Hepatocyte (in vitro differentiated cells): Measurements from ENCODE around the gene OTOGL. TPM values are rescaled to one million over a fixed set of nuclear protein-coding genes. Genes with fewer than 3 reads are reported as not detected.
"Not testable (repeated sequence)": the region's sequence is repeated elsewhere in the genome, so short reads cannot be mapped to it uniquely, and the experiment has no call there.

Experiments
- DNase-seq: peaks from one replicate; pipeline ENCODE4 v3.0.0-alpha.2; 2016; ENCODE audit warnings: low spot score
- H2AFZ ChIP-seq: fragments of 200-600 bp; sonication (generic); 2 replicates; pipeline ENCODE4 v1.6.0; 2016; ENCODE audit warnings: antibody characterized with exemption, mild to moderate bottlenecking
- H3K27ac ChIP-seq: fragments of 200-600 bp; sonication (generic); 2 replicates; pipeline ENCODE4 v1.5.1; 2016; ENCODE audit warnings: mild to moderate bottlenecking
- H3K27me3 ChIP-seq: fragments of 200-600 bp; sonication (generic); 2 replicates; pipeline ENCODE4 v1.6.1; 2016
- H3K36me3 ChIP-seq: fragments of 200-600 bp; sonication (generic); replicated peaks from 2 replicates; pipeline ENCODE4 v1.5.1; 2016; ENCODE audit warnings: low read depth; ENCODE audit not compliant: insufficient read depth
- H3K4me1 ChIP-seq: fragments of 200-600 bp; sonication (generic); 2 replicates; pipeline ENCODE4 v1.5.1; 2016; ENCODE audit warnings: mild to moderate bottlenecking, moderate library complexity; ENCODE audit not compliant: insufficient read depth
- H3K4me2 ChIP-seq: fragments of 200-600 bp; sonication (generic); 2 replicates; pipeline ENCODE4 v1.6.0; 2016
- H3K4me3 ChIP-seq: fragments of 200-600 bp; sonication (generic); 2 replicates; pipeline ENCODE4 v1.5.1; 2016; ENCODE audit warnings: mild to moderate bottlenecking
- H3K79me2 ChIP-seq: fragments of 200-600 bp; sonication (generic); 2 replicates; pipeline ENCODE4 v1.6.0; 2017; ENCODE audit warnings: mild to moderate bottlenecking
- H3K9me2 ChIP-seq: fragments of 200-600 bp; sonication (generic); replicated peaks from 2 replicates; pipeline ENCODE4 v1.6.0; 2017; ENCODE audit warnings: mild to moderate bottlenecking; ENCODE audit not compliant: insufficient read depth
- H3K9me3 ChIP-seq: fragments of 200-600 bp; sonication (generic); 2 replicates; pipeline ENCODE4 v1.5.1; 2016; ENCODE audit warnings: low read depth, mild to moderate bottlenecking
- H4K20me1 ChIP-seq: fragments of 200-600 bp; sonication (generic); 2 replicates; pipeline ENCODE4 v1.6.0; 2016; ENCODE audit warnings: mild to moderate bottlenecking; ENCODE audit not compliant: insufficient read depth, poor library complexity, severe bottlenecking
- EZH2 ChIP-seq: fragments of 200-600 bp; sonication (generic); IDR thresholded peaks from 2 replicates; pipeline ENCODE4 v1.6.1; 2016; ENCODE audit warnings: antibody characterized with exemption, mild to moderate bottlenecking, borderline replicate concordance
- EZH2phosphoT487 ChIP-seq: fragments of 200-600 bp; sonication (generic); IDR thresholded peaks from one replicate; pipeline ENCODE4 v1.6.1; 2018; ENCODE audit warnings: antibody characterized with exemption, mild to moderate bottlenecking, low read depth, moderate library complexity; ENCODE audit not compliant: unreplicated experiment, severe bottlenecking
- WGBS: methylation state at CpG from one replicate; pipeline ENCODE4 v1.1.6; 2016; ENCODE audit warnings: low lambda C conversion rate; ENCODE audit errors: missing lambda C conversion rate; 5-methylcytosine and 5-hydroxymethylcytosine counted together
- polyA plus RNA-seq: library from polyadenylated mRNA; unstranded; fragments of >200 nt; fragmentation: Nextera tagmentation; extraction: Ambion mirVana; gene quantifications from 2 replicates; pipeline ENCODE4 v1.2.1, GENCODE V29; 2016
- total RNA-seq: library from RNA; depleted of rRNA; stranded (reverse); fragments of >200 nt; gene quantifications from 2 replicates; pipeline ENCODE4 v1.2.3, GENCODE V29; 2014
- TF ChIP-seq, protein P1 (sequence below): fragments of 200-600 bp; sonication (generic); IDR thresholded peaks from 2 replicates; pipeline ENCODE4 v1.5.1; 2016; ENCODE audit warnings: antibody characterized with exemption, mild to moderate bottlenecking; ENCODE audit not compliant: poor library complexity

OTOGL gene
- total and polyA plus RNA-seq, 2 experiments from 2014 or later: 0.33 TPM; not detected in 1

DNA sequence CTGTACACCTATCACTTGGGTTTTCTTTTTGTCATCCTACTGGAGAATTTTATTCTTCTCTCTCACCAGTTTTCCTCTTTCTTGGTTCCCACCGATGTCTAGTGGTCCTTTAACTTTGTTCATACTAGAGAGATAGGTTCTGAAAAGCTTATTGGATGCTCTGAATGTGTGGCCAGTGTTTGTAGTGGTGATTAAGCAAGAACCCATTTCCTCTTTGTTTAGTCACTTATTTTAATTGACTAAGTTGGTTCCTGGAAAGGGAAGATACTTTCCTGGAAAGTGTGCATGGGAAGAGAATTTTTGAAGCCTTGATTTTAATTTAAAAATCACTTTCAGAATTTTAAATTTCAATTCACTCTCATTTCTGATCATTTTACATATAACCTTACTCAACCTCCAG, 127.2 kb downstream of the OTOGL start:
- Histone ChIP-seq H3K36me3 (no peaks in the 10 kb centered on the region), H3K4me3 (no peak overlapping the region), H3K27me3 (no peaks in the 10 kb centered on the region), H3K9me3 (no peaks in the 10 kb centered on the region), H2AFZ (no peak overlapping the region), H3K27ac (no peak overlapping the region), H4K20me1 (no peaks in the 10 kb centered on the region), H3K4me2 (no peak overlapping the region), H3K9me2 (no peaks in the 10 kb centered on the region), H3K4me1 (peaks cover 5% of the 10 kb centered on the region), H3K79me2 (no peaks in the 10 kb centered on the region)
- 43% methylated on average over 1 of the region's 1 CpG for WGBS
- DNase-seq: no peak
- TF ChIP-seq, protein P1, sequence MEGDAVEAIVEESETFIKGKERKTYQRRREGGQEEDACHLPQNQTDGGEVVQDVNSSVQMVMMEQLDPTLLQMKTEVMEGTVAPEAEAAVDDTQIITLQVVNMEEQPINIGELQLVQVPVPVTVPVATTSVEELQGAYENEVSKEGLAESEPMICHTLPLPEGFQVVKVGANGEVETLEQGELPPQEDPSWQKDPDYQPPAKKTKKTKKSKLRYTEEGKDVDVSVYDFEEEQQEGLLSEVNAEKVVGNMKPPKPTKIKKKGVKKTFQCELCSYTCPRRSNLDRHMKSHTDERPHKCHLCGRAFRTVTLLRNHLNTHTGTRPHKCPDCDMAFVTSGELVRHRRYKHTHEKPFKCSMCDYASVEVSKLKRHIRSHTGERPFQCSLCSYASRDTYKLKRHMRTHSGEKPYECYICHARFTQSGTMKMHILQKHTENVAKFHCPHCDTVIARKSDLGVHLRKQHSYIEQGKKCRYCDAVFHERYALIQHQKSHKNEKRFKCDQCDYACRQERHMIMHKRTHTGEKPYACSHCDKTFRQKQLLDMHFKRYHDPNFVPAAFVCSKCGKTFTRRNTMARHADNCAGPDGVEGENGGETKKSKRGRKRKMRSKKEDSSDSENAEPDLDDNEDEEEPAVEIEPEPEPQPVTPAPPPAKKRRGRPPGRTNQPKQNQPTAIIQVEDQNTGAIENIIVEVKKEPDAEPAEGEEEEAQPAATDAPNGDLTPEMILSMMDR: no peak
- TF ChIP-seq EZH2phosphoT487: no peak
- no peak for TF ChIP-seq EZH2

DNA sequence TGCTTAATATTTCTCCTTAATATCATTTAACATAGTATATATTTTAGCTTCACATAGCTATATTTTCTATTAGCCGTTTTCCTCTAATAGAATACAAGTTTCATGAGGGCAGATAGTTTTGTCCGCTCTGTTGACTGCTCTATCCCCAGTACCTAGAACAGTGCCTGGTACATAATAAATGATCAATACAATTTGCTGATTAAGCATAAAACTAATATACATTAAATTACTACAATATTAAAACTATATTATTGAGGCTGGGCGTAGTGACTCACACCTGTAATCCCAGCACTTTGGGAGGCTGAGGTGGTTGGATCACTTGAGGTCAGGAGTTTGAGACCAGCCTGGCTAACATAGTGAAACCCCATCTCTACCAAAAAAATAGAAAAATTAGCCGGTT, 128.6 kb downstream of the OTOGL start:
- H3K4me2 ChIP-seq, H2AFZ ChIP-seq, H3K79me2 ChIP-seq, H3K27me3 ChIP-seq, H3K4me1 ChIP-seq, H3K4me3 ChIP-seq, H4K20me1 ChIP-seq, H3K27ac ChIP-seq, H3K9me2 ChIP-seq, DNase-seq, H3K9me3 ChIP-seq, H3K36me3 ChIP-seq: not testable (repeated sequence)
- WGBS: 97% methylated on average over 4 of the region's 4 CpGs

DNA sequence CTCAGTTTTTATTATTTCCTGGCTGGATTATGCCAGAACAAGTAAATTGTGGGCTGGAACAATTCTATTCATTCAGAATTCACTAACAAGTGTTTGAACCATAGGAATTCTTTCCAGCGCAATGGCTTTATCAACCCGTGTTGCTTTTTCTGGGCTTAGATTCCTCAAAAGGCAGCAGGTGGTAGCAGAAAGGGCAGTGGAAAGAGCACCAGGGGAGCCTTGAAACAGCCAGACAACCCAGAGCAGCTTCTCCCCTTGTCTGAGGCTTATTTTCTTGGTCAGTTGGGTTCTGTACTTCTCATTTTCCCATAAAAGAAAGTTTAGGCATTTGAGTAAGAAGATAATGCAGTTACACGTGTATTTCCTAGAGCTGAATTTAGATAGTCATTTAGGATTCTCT, 130.7 kb downstream of the OTOGL start:
- no peak overlapping the region for H3K4me3 ChIP-seq
- H3K4me1 ChIP-seq: peaks cover 5% of the 10 kb centered on the region
- H3K79me2 ChIP-seq: no peaks in the 10 kb centered on the region
- H4K20me1 ChIP-seq: no peaks in the 10 kb centered on the region
- H3K27ac ChIP-seq: no peak overlapping the region
- no peaks in the 10 kb centered on the region for H3K9me2 ChIP-seq
- TF ChIP-seq, protein P1: no peak
- no peak for TF ChIP-seq EZH2phosphoT487
- no peak for TF ChIP-seq EZH2
- 31% methylated on average over 3 of the region's 3 CpGs for WGBS
- H3K36me3 ChIP-seq: no peaks in the 10 kb centered on the region
- no peak overlapping the region for H2AFZ ChIP-seq
- H3K9me3 ChIP-seq: no peaks in the 10 kb centered on the region
- H3K4me2 ChIP-seq: no peak overlapping the region
- no peaks in the 10 kb centered on the region for H3K27me3 ChIP-seq
- no peak for DNase-seq

DNA sequence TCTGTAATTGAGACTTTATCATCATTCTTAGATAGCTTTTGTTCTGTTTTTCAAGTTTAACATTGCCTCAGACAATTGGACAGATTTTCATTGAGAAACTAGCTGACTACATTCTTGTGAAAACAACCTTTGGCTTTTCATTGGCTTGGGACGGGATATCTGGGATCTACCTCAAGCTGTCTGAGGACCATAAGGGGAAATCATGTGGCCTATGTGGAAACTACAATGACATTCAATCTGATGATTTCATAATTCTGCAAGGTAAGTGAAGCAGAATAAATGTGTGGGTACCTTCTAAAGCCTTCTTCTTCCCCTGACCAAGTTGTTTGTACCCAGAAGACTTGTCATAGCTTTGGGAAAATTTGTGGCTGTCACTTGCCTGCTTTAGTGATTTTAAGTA, 133.5 kb downstream of the OTOGL start:
- Histone ChIP-seq H3K79me2 (no peaks in the 10 kb centered on the region), H3K9me3 (no peaks in the 10 kb centered on the region), H3K27ac (no peak overlapping the region), H2AFZ (no peak overlapping the region), H3K27me3 (no peaks in the 10 kb centered on the region), H3K4me3 (no peak overlapping the region), H3K4me2 (no peak overlapping the region), H4K20me1 (no peaks in the 10 kb centered on the region), H3K36me3 (no peaks in the 10 kb centered on the region), H3K9me2 (no peaks in the 10 kb centered on the region), H3K4me1 (peaks cover 5% of the 10 kb centered on the region)
- no peak for DNase-seq
- no peak for TF ChIP-seq EZH2phosphoT487
- TF ChIP-seq, protein P1: no peak
- no peak for TF ChIP-seq EZH2
- WGBS: 83% methylated on average over 1 of the region's 1 CpG
